ENCODE data around the gene USP31. TPM values are rescaled to one million over a fixed set of nuclear protein-coding genes. Genes with fewer than 3 reads are reported as not detected.

Gene USP31
- total RNA-seq, 5 donors from 2014 or later (not counting 1 experiment from before 2014, with no cell fraction given), result 4.1 to 6.4 (median 5.6) TPM

DNA sequence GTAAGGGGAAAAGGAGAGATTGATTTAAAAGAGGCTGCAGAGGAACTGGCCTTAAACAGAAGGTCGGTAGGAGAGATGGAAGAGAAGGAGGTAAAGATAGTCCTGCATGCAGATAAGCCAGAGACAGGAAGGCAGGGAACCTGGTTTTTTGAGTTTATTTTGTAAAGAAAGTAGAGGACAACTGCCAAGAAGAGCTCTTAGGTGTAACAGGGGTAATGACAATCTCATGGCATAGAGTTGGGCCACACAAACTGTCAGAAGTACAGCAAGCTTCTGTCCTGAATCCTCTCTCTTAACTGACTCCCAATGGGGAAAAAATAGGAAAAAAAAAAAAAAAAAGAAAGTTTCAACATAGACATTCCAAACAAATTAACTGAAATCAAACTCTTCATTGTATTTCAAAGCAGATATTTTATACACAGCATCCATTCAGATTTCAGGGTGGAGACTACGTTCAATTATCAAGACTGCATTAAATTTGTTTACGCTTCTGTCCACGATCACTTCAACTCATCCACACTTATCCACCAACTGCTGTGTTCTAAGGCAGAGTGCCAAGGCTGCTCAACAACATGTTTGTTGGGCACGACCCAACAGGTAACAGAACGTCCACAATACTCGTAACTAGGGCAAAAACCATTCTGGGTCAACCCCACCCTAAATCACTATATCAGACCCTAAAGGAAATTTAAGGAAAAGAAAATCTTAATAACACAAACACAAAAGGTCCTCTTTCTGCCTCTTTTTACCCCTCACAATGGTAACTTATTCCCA, 34.9 kb downstream of the USP31 start:
- H3K4me1 Mint-ChIP-seq, result peaks cover 0 to 5% (median 1%) of the 10 kb centered on the region in 3 donors
- H3K4me3 ChIP-seq (ENCODE audit: control insufficient read depth in 1 of 2, extremely low read depth in 1 of 2, low read length in 1 of 2), result no peak overlapping the region
- H3K36me3 Mint-ChIP-seq, result peaks cover 14% of the 10 kb centered on the region
- no peak overlapping the region for H3K4me3 Mint-ChIP-seq
- ChIA-PET POLR2A (no interaction called here), CTCF (interaction anchor here in 1 of 2 donors (0.6 kb wide), 1 partner anchor 31 kb away, joined by 3 read pairs; no protein-coding TSS in a partner anchor)
- no peak for ATAC-seq (replicated peaks in 1 of 4)
- no peaks in the 10 kb centered on the region for H3K27me3 ChIP-seq (replicated peaks in 1 of 2; ENCODE audit: control insufficient read depth in 2 of 2, extremely low read depth in 1 of 2, insufficient read depth in 2 of 2, low read length in 1 of 2)
- H3K27ac ChIP-seq (ENCODE audit: low read length), result no peak overlapping the region
- no peak for DNase-seq
- no peaks in the 10 kb centered on the region for H3K27me3 Mint-ChIP-seq
- no peaks in the 10 kb centered on the region for H3K9me3 ChIP-seq
- H3K9me3 Mint-ChIP-seq, result no peaks in the 10 kb centered on the region
- H3K36me3 ChIP-seq (ENCODE audit: control insufficient read depth in 2 of 2, extremely low read depth in 1 of 2, insufficient read depth in 1 of 2, low read length in 1 of 2), result no peaks in the 10 kb centered on the region
- H3K27ac Mint-ChIP-seq, result no peak overlapping the region
- H3K4me1 ChIP-seq (ENCODE audit: control insufficient read depth in 1 of 2, extremely low read depth in 1 of 2, insufficient read depth in 2 of 2, low read length in 2 of 2), result no peaks in the 10 kb centered on the region
- 73% methylated on average over 3 of the region's 7 CpGs for WGBS (ENCODE audit: insufficient coverage)

DNA sequence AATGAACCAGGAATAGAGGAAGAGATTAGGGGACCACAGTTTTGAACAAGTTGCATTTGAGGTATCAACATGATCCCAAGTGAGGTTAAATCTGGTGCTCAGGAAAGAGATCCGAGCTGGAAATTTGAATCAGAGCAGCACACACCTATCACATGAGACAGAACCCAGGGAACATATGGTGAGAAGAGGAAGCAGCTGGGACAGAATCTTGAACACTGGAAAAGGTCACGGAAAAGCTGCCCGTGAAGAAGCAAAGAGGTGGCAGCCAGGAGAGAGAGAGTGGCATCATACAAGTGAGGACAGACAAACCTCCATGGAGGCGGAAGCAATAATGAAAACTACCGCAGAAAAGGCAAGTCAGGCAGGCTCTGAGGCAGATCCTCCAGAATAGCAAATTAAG, 36.1 kb downstream of the USP31 start:
- 96% methylated on average over 3 of the region's 5 CpGs for WGBS (ENCODE audit: insufficient coverage)
- H3K9me3 ChIP-seq, result no peaks in the 10 kb centered on the region
- no peak overlapping the region for H3K4me3 ChIP-seq (ENCODE audit: control insufficient read depth in 1 of 2, extremely low read depth in 1 of 2, low read length in 1 of 2)
- CTCF ChIA-PET, result no interaction called here
- POLR2A ChIA-PET, result no interaction called here
- Mint-ChIP-seq H3K4me1 (peaks cover 0 to 5% (median 1%) of the 10 kb centered on the region in 3 donors), H3K9me3 (no peaks in the 10 kb centered on the region), H3K27ac (no peak overlapping the region), H3K27me3 (no peaks in the 10 kb centered on the region), H3K36me3 (peaks cover 16% of the 10 kb centered on the region), H3K4me3 (no peak overlapping the region)
- no peaks in the 10 kb centered on the region for H3K4me1 ChIP-seq (ENCODE audit: control insufficient read depth in 1 of 2, extremely low read depth in 1 of 2, insufficient read depth in 2 of 2, low read length in 2 of 2)
- no peaks in the 10 kb centered on the region for H3K27me3 ChIP-seq (replicated peaks in 1 of 2; ENCODE audit: control insufficient read depth in 2 of 2, extremely low read depth in 1 of 2, insufficient read depth in 2 of 2, low read length in 1 of 2)
- no peak for DNase-seq
- no peak overlapping the region for H3K27ac ChIP-seq (ENCODE audit: low read length)
- no peaks in the 10 kb centered on the region for H3K36me3 ChIP-seq (ENCODE audit: control insufficient read depth in 2 of 2, extremely low read depth in 1 of 2, insufficient read depth in 1 of 2, low read length in 1 of 2)
- no peak for ATAC-seq (replicated peaks in 1 of 4)

DNA sequence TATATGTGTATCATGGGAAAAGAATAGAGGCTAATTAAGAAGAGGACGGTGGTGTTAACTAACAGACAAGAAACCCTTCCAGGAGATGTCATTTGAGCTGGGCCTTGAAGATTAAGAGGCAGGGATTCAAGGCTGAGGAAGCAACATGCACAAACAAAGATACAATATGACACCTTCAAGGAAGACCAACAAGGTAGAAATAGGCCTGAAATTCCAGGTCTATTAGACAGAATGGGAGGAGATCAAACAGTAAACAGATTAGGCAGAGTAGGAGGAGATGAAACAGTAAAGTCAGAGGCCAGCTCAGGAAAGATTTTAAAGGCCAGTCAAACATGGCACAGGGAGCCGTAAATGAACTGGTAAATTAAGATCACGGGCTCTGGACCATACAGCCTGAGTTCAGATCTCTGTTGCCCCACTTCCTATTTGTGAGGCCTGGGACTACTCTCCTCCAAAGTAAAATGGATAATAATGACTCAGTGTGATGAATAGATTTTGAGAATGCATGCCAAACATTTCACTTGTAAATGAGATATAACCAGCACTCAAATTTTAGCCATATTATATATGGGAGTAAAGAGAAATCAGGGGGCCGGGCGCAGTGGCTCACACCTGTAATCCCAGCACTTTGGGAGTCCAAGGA, 38.9 kb downstream of the USP31 start:
- DNase-seq, result no peak
- Mint-ChIP-seq H3K36me3 (peaks cover 38% of the 10 kb centered on the region), H3K27me3 (no peaks in the 10 kb centered on the region), H3K27ac (no peak overlapping the region), H3K4me3 (no peak overlapping the region), H3K9me3 (no peaks in the 10 kb centered on the region), H3K4me1 (no peaks in the 10 kb centered on the region)
- H3K4me1 ChIP-seq (ENCODE audit: control insufficient read depth in 1 of 2, extremely low read depth in 1 of 2, insufficient read depth in 2 of 2, low read length in 2 of 2), result no peaks in the 10 kb centered on the region
- H3K27me3 ChIP-seq (replicated peaks in 1 of 2; ENCODE audit: control insufficient read depth in 2 of 2, extremely low read depth in 1 of 2, insufficient read depth in 2 of 2, low read length in 1 of 2), result no peaks in the 10 kb centered on the region
- H3K4me3 ChIP-seq (ENCODE audit: control insufficient read depth in 1 of 2, extremely low read depth in 1 of 2, low read length in 1 of 2), result no peak overlapping the region
- no peaks in the 10 kb centered on the region for H3K36me3 ChIP-seq (ENCODE audit: control insufficient read depth in 2 of 2, extremely low read depth in 1 of 2, insufficient read depth in 1 of 2, low read length in 1 of 2)
- H3K9me3 ChIP-seq, result no peaks in the 10 kb centered on the region
- H3K27ac ChIP-seq (ENCODE audit: low read length), result no peak overlapping the region
- CTCF ChIA-PET, result interaction anchor here in 1 of 2 donors (0.6 kb wide), 1 partner anchor 63 kb away, joined by 3 read pairs; no protein-coding TSS in a partner anchor
- POLR2A ChIA-PET, result no interaction called here
- ATAC-seq (replicated peaks in 1 of 4), result no peak
- WGBS (ENCODE audit: insufficient coverage), result 86% methylated on average over 1 of the region's 5 CpGs

DNA sequence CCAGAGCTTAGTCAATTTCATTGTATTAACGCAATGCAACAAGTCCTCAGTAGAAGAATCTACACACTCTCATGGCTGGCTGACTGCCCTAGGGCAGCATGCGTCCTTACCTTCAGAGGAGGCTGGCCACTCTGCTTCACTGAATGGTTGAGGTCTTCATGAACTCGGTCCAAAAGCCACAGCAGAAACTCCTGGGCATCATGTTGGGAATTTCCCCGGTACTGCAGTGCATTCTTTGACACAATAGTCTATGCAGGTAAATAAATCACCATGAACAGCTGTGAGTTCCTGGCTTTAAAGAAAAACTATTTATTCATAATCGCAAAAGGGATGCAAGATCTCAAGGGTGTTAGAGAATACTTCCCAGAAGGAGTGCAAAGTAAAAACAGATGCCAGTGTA, 41.3 kb downstream of the USP31 start:
- Histone ChIP-seq H3K4me3 (ENCODE audit: control insufficient read depth in 1 of 2, extremely low read depth in 1 of 2, low read length in 1 of 2) (no peak overlapping the region), H3K36me3 (ENCODE audit: control insufficient read depth in 2 of 2, extremely low read depth in 1 of 2, insufficient read depth in 1 of 2, low read length in 1 of 2) (peaks cover 0 to 4% of the 10 kb centered on the region in 2 donors), H3K9me3 (no peaks in the 10 kb centered on the region), H3K27me3 (replicated peaks in 1 of 2; ENCODE audit: control insufficient read depth in 2 of 2, extremely low read depth in 1 of 2, insufficient read depth in 2 of 2, low read length in 1 of 2) (no peaks in the 10 kb centered on the region), H3K27ac (ENCODE audit: low read length) (no peak overlapping the region), H3K4me1 (ENCODE audit: control insufficient read depth in 1 of 2, extremely low read depth in 1 of 2, insufficient read depth in 2 of 2, low read length in 2 of 2) (no peaks in the 10 kb centered on the region)
- Mint-ChIP-seq H3K4me3 (no peak overlapping the region), H3K36me3 (peaks cover 43% of the 10 kb centered on the region), H3K27me3 (no peaks in the 10 kb centered on the region), H3K4me1 (no peaks in the 10 kb centered on the region), H3K27ac (no peak overlapping the region), H3K9me3 (no peaks in the 10 kb centered on the region)
- DNase-seq (no peak), ATAC-seq (replicated peaks in 1 of 4) (no peak)
- WGBS (ENCODE audit: insufficient coverage), result 80% methylated on average over 2 of the region's 5 CpGs
- ChIA-PET CTCF (no interaction called here), POLR2A (no interaction called here)

DNA sequence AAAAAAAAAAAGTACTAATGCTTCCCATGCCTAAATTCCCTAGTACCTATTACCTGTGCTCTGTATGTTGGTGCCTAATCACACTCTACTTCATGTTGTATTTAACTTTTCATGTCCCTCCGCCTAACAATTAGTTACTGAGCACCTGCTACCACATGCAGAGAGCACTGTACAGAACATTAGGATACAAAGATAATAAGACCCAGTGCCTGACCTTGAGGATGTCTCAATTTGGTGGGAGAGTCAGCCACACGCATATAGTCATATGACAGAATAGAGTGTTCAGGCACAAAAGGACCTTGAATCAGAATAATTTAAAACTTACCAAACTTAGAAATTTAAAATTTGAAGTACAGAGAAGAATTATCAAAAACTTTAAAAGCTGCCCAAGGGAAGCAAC, 42.1 kb downstream of the USP31 start:
- no peaks in the 10 kb centered on the region for H3K27me3 Mint-ChIP-seq
- no peak overlapping the region for H3K4me3 ChIP-seq (ENCODE audit: control insufficient read depth in 1 of 2, extremely low read depth in 1 of 2, low read length in 1 of 2)
- H3K4me1 ChIP-seq (ENCODE audit: control insufficient read depth in 1 of 2, extremely low read depth in 1 of 2, insufficient read depth in 2 of 2, low read length in 2 of 2), result no peaks in the 10 kb centered on the region
- peaks cover 45% of the 10 kb centered on the region for H3K36me3 Mint-ChIP-seq
- DNase-seq, result no peak
- H3K27ac Mint-ChIP-seq, result no peak overlapping the region
- H3K9me3 Mint-ChIP-seq, result no peaks in the 10 kb centered on the region
- H3K27me3 ChIP-seq (replicated peaks in 1 of 2; ENCODE audit: control insufficient read depth in 2 of 2, extremely low read depth in 1 of 2, insufficient read depth in 2 of 2, low read length in 1 of 2), result no peaks in the 10 kb centered on the region
- ChIA-PET CTCF (no interaction called here), POLR2A (no interaction called here)
- WGBS (ENCODE audit: insufficient coverage), result no CpG with 5 or more reads among the region's 2 CpGs
- H3K4me1 Mint-ChIP-seq, result no peaks in the 10 kb centered on the region
- no peak overlapping the region for H3K27ac ChIP-seq (ENCODE audit: low read length)
- peaks cover 0 to 4% of the 10 kb centered on the region in 2 donors for H3K36me3 ChIP-seq (ENCODE audit: control insufficient read depth in 2 of 2, extremely low read depth in 1 of 2, insufficient read depth in 1 of 2, low read length in 1 of 2)
- ATAC-seq (replicated peaks in 1 of 4), result no peak
- H3K4me3 Mint-ChIP-seq, result no peak overlapping the region
- no peaks in the 10 kb centered on the region for H3K9me3 ChIP-seq

DNA sequence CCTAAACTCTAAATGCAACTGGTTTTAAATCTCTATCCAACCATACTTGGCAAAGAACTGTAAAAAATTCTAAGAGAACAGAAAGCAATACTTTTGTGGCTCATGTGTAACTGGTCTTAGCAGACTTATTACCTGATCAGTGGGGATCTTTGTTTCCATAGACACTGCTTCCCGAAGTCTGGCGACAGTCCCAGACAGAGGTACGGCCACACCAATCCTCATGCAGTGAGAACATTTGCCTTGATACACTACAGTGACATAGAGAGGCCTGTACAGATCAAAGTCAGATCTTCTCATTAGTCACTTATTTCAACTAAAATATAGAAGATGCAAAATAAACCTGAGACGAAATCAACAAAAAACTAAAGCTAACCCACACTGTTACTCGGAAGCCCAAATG, 43.9 kb downstream of the USP31 start:
- no peak overlapping the region for H3K4me3 ChIP-seq (ENCODE audit: control insufficient read depth in 1 of 2, extremely low read depth in 1 of 2, low read length in 1 of 2)
- no peak for ATAC-seq (replicated peaks in 1 of 4)
- H3K27ac Mint-ChIP-seq, result no peak overlapping the region
- no peak overlapping the region for H3K4me3 Mint-ChIP-seq
- no peak overlapping the region for H3K27ac ChIP-seq (ENCODE audit: low read length)
- H3K9me3 Mint-ChIP-seq, result no peaks in the 10 kb centered on the region
- ChIA-PET POLR2A (no interaction called here), CTCF (interaction anchor here in 1 of 2 donors (0.6 kb wide), 1 partner anchor 30 kb away, joined by 6 read pairs; no protein-coding TSS in a partner anchor)
- no peak for DNase-seq
- H3K4me1 ChIP-seq (ENCODE audit: control insufficient read depth in 1 of 2, extremely low read depth in 1 of 2, insufficient read depth in 2 of 2, low read length in 2 of 2), result no peaks in the 10 kb centered on the region
- no peaks in the 10 kb centered on the region for H3K9me3 ChIP-seq
- H3K36me3 Mint-ChIP-seq, result peaks cover 49% of the 10 kb centered on the region
- H3K36me3 ChIP-seq (ENCODE audit: control insufficient read depth in 2 of 2, extremely low read depth in 1 of 2, insufficient read depth in 1 of 2, low read length in 1 of 2), result peaks cover 0 to 4% of the 10 kb centered on the region in 2 donors
- 100% methylated on average over 3 of the region's 5 CpGs for WGBS (ENCODE audit: insufficient coverage)
- H3K4me1 Mint-ChIP-seq, result no peaks in the 10 kb centered on the region
- no peaks in the 10 kb centered on the region for H3K27me3 Mint-ChIP-seq
- H3K27me3 ChIP-seq (replicated peaks in 1 of 2; ENCODE audit: control insufficient read depth in 2 of 2, extremely low read depth in 1 of 2, insufficient read depth in 2 of 2, low read length in 1 of 2), result no peaks in the 10 kb centered on the region

All from T-cell (primary cell).